ENCODE data around the gene WDR27. TPM values are rescaled to one million over a fixed set of nuclear protein-coding genes. Genes with fewer than 3 reads are reported as not detected.

The WDR27 gene
- total RNA-seq, 4 donors from 2014 or later: 23.1 to 101 (median 75.8) TPM

GRCh38 chr6:169577236-169577635 is 124.6 kb downstream of the WDR27 start:
- Histone ChIP-seq H3K4me1 (no peaks in the 10 kb centered on the region), H3K4me3 (no peak overlapping the region), H3K27me3 (no peaks in the 10 kb centered on the region), H3K36me3 (no peaks in the 10 kb centered on the region), H3K27ac (no peak overlapping the region), H3K9me3 (no peaks in the 10 kb centered on the region)
- TF ChIP-seq POLR2A (IDR thresholded peaks at IDR 0.05): no peak
- TF ChIP-seq, protein P1, sequence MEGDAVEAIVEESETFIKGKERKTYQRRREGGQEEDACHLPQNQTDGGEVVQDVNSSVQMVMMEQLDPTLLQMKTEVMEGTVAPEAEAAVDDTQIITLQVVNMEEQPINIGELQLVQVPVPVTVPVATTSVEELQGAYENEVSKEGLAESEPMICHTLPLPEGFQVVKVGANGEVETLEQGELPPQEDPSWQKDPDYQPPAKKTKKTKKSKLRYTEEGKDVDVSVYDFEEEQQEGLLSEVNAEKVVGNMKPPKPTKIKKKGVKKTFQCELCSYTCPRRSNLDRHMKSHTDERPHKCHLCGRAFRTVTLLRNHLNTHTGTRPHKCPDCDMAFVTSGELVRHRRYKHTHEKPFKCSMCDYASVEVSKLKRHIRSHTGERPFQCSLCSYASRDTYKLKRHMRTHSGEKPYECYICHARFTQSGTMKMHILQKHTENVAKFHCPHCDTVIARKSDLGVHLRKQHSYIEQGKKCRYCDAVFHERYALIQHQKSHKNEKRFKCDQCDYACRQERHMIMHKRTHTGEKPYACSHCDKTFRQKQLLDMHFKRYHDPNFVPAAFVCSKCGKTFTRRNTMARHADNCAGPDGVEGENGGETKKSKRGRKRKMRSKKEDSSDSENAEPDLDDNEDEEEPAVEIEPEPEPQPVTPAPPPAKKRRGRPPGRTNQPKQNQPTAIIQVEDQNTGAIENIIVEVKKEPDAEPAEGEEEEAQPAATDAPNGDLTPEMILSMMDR (IDR thresholded peaks at IDR 0.05): no peak
- no peak for DNase-seq

GRCh38 chr6:169575821-169576220 is 126.0 kb downstream of the WDR27 start:
- no peaks in the 10 kb centered on the region for H3K9me3 ChIP-seq
- DNase-seq: no peak
- H3K36me3 ChIP-seq: no peaks in the 10 kb centered on the region
- TF ChIP-seq POLR2A (IDR thresholded peaks at IDR 0.05): no peak
- TF ChIP-seq, protein P1 (IDR thresholded peaks at IDR 0.05): no peak
- no peak overlapping the region for H3K27ac ChIP-seq
- no peak overlapping the region for H3K4me3 ChIP-seq
- H3K4me1 ChIP-seq: no peaks in the 10 kb centered on the region
- H3K27me3 ChIP-seq: no peaks in the 10 kb centered on the region

DNA sequence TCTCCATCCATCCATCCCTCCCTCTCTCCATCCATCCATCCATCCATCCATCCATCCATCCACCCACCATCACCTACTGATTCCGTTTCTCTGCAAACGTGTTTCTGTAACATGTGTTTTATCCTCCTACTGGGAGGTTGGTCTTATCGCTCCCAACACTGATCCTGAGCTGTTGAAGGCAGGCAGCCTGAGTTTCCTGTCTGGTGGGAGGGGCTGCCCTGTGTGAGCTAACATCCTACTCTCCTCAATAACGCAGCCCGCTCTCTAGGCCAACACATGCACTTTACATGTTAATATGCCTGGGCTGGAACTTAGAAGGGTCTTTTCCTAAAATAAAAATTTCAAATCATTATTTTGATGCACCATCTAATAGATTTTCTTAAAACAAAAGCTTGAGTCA is 126.5 kb downstream of the WDR27 start:
- no peaks in the 10 kb centered on the region for H3K36me3 ChIP-seq
- no peaks in the 10 kb centered on the region for H3K27me3 ChIP-seq
- H3K4me1 ChIP-seq: no peaks in the 10 kb centered on the region
- TF ChIP-seq, protein P1 (IDR thresholded peaks at IDR 0.05): no peak
- no peak for TF ChIP-seq POLR2A (IDR thresholded peaks at IDR 0.05)
- no peaks in the 10 kb centered on the region for H3K9me3 ChIP-seq
- H3K27ac ChIP-seq: no peak overlapping the region
- no peak overlapping the region for H3K4me3 ChIP-seq
- DNase-seq: no peak

DNA sequence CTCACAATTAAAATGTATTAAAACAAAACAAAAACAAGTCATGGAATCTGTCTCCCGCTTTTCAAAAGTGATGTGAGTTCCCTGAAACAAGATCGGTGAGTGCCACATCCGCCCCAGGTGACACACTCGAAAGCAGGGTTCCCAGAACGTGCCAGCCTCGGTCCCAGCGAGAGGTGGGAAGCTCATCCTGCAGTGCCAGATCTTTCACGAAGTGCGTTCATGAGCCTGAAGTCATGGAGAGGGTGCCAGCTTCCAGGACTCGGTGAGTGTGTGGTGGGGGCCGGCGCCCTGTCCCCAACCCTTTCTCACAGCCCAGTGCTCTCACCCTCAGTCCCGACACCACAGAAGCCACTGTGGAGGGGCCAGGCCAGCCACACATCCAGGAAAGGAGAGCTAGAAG is 127.4 kb downstream of the WDR27 start:
- Histone ChIP-seq H3K27me3 (no peaks in the 10 kb centered on the region), H3K4me3 (no peak overlapping the region), H3K36me3 (no peaks in the 10 kb centered on the region), H3K4me1 (no peaks in the 10 kb centered on the region), H3K9me3 (no peaks in the 10 kb centered on the region), H3K27ac (no peak overlapping the region)
- TF ChIP-seq, protein P1 (IDR thresholded peaks at IDR 0.05): no peak
- TF ChIP-seq POLR2A (IDR thresholded peaks at IDR 0.05): no peak
- DNase-seq: no peak

- Histone ChIP-seq H3K27ac (no peak overlapping the region), H3K4me3 (no peak overlapping the region), H3K9me3 (no peaks in the 10 kb centered on the region), H3K4me1 (no peaks in the 10 kb centered on the region), H3K36me3 (no peaks in the 10 kb centered on the region), H3K27me3 (no peaks in the 10 kb centered on the region)
- DNase-seq: no peak
- TF ChIP-seq, protein P1 (IDR thresholded peaks at IDR 0.05): no peak
- TF ChIP-seq POLR2A (IDR thresholded peaks at IDR 0.05): no peak
Observed at GRCh38 chr6:169573883-169574282, 127.9 kb downstream of the WDR27 start.
